B cell (primary cell): ENCODE data around the gene IFT20. TPM values are rescaled to one million over a fixed set of nuclear protein-coding genes. Genes with fewer than 3 reads are reported as not detected.
A peak's percentile ranks its signal among the peaks of the same experiment; 100 is the strongest.

ENCODE experiments used
- ATAC-seq: fragments of 200-7000 bp; cut with Tn5 transposase; one replicate; pipeline ENCODE4 v1.10.0; 2021; ENCODE audit warnings: low read depth, mild to moderate bottlenecking, moderate number of reproducible peaks, moderate library complexity
- CTCF ChIA-PET: fragments of 350-600 bp; sonication (Branson Sonifier 250); formaldehyde crosslinking; loops from one replicate; lab custom pipeline; 2021; ENCODE audit warnings: antibody characterized with exemption, inconsistent platforms; lab: Charles Lee
- POLR2A ChIA-PET: fragments of 350-600 bp; sonication (Branson Sonifier 250); formaldehyde crosslinking; loops from one replicate; lab custom pipeline; 2021; ENCODE audit warnings: antibody characterized with exemption; lab: Charles Lee
- DNase-seq: peaks from one replicate; pipeline ENCODE4 v3.0.0; 2013
- H2AFZ ChIP-seq: 2 replicates; pipeline ENCODE4 v1.6.1; 2012; ENCODE audit warnings: mild to moderate bottlenecking, low read depth, low read length; ENCODE audit not compliant: insufficient read depth, poor library complexity, severe bottlenecking
- H3K27ac ChIP-seq, 2 donors: 1 replicate in 1 of 2; 2 replicates in 1 of 2; pipeline ENCODE4 v1.5.1; 2012 to 2013; ENCODE audit warnings: low read length in 2 of 2, mild to moderate bottlenecking in 2 of 2, moderate library complexity in 1 of 2
- H3K27me3 ChIP-seq, 4 experiments: fragments of 200-600 bp in 1 of 4; sonication (generic) in 1 of 4; replicated peaks in 1 of 4; 1 replicate in 2 of 4; 2 replicates in 2 of 4; pipeline versions ENCODE4 v1.6.1 to v1.7.0; 2013 to 2016; ENCODE audit warnings: low read length in 3 of 4, mild to moderate bottlenecking in 2 of 4, mixed read lengths in 1 of 4, moderate library complexity in 1 of 4; ENCODE audit not compliant: insufficient read depth in 4 of 4, control insufficient read depth in 3 of 4; ENCODE audit errors: control extremely low read depth in 1 of 4
- H3K36me3 ChIP-seq, 2 experiments: replicated peaks in 1 of 2; 1 replicate in 1 of 2; 2 replicates in 1 of 2; pipeline versions ENCODE4 v1.6.1 to v1.7.1; 2013; ENCODE audit warnings: low read length in 1 of 2; ENCODE audit not compliant: insufficient read depth in 2 of 2, control insufficient read depth in 1 of 2; ENCODE audit errors: control extremely low read depth in 1 of 2, extremely low read depth in 1 of 2
- H3K4me1 ChIP-seq, 2 donors: fragments of 200-600 bp in 1 of 2; sonication (generic) in 1 of 2; 1 replicate in 1 of 2; 2 replicates in 1 of 2; pipeline versions ENCODE4 v1.5.1 to v1.6.1; 2013 to 2017; ENCODE audit warnings: low read length in 2 of 2; ENCODE audit not compliant: control insufficient read depth in 2 of 2, insufficient read depth in 2 of 2
- H3K4me2 ChIP-seq: replicated peaks from 2 replicates; pipeline ENCODE3; 2012; ENCODE audit warnings: mild to moderate bottlenecking, low read depth, low read length; ENCODE audit not compliant: poor library complexity, severe bottlenecking
- H3K4me3 ChIP-seq, 5 experiments: fragments of 200-600 bp in 1 of 5; sonication (generic) in 1 of 5; 1 replicate in 3 of 5; 2 replicates in 2 of 5; pipeline versions ENCODE4 v1.5.1 to v1.7.0; 2011 to 2016; ENCODE audit warnings: low read length in 4 of 5, mild to moderate bottlenecking in 4 of 5, low read depth in 2 of 5, control low read depth in 1 of 5, moderate library complexity in 1 of 5; ENCODE audit not compliant: insufficient read depth in 1 of 5; ENCODE audit errors: control extremely low read depth in 1 of 5, extremely low read depth in 1 of 5
- H3K79me2 ChIP-seq: fragments of 200-600 bp; sonication (generic); one replicate; pipeline ENCODE4 v1.6.0; 2016; ENCODE audit warnings: low read length; ENCODE audit not compliant: control insufficient read depth, insufficient read depth
- H3K9ac ChIP-seq: fragments of 200-600 bp; sonication (generic); 2 replicates; pipeline ENCODE4 v1.6.1; 2017; ENCODE audit warnings: mild to moderate bottlenecking, low read length, moderate library complexity
- H3K9me3 ChIP-seq, 3 donors: one replicate each; pipeline versions ENCODE4 v1.6.1 to v1.7.1; 2013; ENCODE audit warnings: low read length in 2 of 3; ENCODE audit not compliant: control insufficient read depth in 2 of 3, insufficient read depth in 1 of 3; ENCODE audit errors: control extremely low read depth in 1 of 3
- H4K20me1 ChIP-seq: 2 replicates; pipeline ENCODE4 v1.6.0; 2012; ENCODE audit warnings: mild to moderate bottlenecking, low read length; ENCODE audit not compliant: insufficient read depth, control insufficient read depth, poor library complexity, severe bottlenecking
- H3K27ac Mint-ChIP-seq: one replicate; pipeline ENCODE4 v1.8.0; 2021; ENCODE audit warnings: mixed read lengths
- H3K27me3 Mint-ChIP-seq: one replicate; pipeline ENCODE4 v1.8.0; 2021; ENCODE audit warnings: mixed read lengths
- H3K4me1 Mint-ChIP-seq: one replicate; pipeline ENCODE4 v1.8.0; 2021; ENCODE audit warnings: mixed read lengths
- H3K4me3 Mint-ChIP-seq: one replicate; pipeline ENCODE4 v1.8.0; 2021; ENCODE audit warnings: mixed read lengths
- H3K9me3 Mint-ChIP-seq: one replicate; pipeline ENCODE4 v1.8.0; 2022; ENCODE audit warnings: mixed read lengths; ENCODE audit not compliant: insufficient read depth
- EZH2 ChIP-seq: IDR thresholded peaks from 2 replicates; pipeline ENCODE4 v1.6.1; 2012; ENCODE audit warnings: borderline replicate concordance, low read depth, mild to moderate bottlenecking, moderate library complexity, low read length; ENCODE audit not compliant: insufficient read depth, poor library complexity, severe bottlenecking
- WGBS: methylation state at CpG from one replicate; pipeline ENCODE4 v1.1.5; 2013; ENCODE audit warnings: missing lambda C conversion rate; ENCODE audit not compliant: insufficient coverage; 5-methylcytosine and 5-hydroxymethylcytosine counted together
- intact Hi-C: fragments of 100-400 bp; cut with micrococcal nuclease; formaldehyde crosslinking; loops from one replicate; pipeline ENCODE4 v1.10.0; 2022
- polyA plus RNA-seq: library from polyadenylated mRNA; depleted of rRNA; stranded (reverse); fragments of >200 nt; gene quantifications from 2 replicates; pipeline ENCODE4 v1.2.3, GENCODE V29; 2012
- total RNA-seq, 2 donors: library from RNA; stranded (reverse); fragments of 120-200 nt in 1 of 2; gene quantifications; 1 replicate in 1 of 2; 2 replicates in 1 of 2; pipeline versions ENCODE4 v1.2.3 to v1.2.4, GENCODE V29; 2013 to 2022
- TF ChIP-seq, protein P1 (sequence below): fragments of 200-600 bp; IDR thresholded peaks from one replicate; pipeline ENCODE4 v1.8.0; 2022; ENCODE audit warnings: antibody characterized with exemption, mild to moderate bottlenecking

The IFT20 gene
- total and polyA plus RNA-seq, 2 donors (not counting 1 experiment from before 2014, with no cell fraction given): 35.9 to 52.6 TPM

- Histone ChIP-seq H3K4me3 (no peak overlapping the region), H3K27ac (no peak overlapping the region), H3K4me2 (no peak overlapping the region), H3K27me3 (peaks cover 0 to 22% (median 2%) of the 10 kb centered on the region in 4 experiments), H3K9me3 (peaks cover 0 to 1% (median 0%) of the 10 kb centered on the region in 3 donors), H4K20me1 (peaks cover 14% of the 10 kb centered on the region), H3K4me1 (peaks cover 11 to 14% of the 10 kb centered on the region in 2 donors), H2AFZ (no peak overlapping the region), H3K36me3 (no peaks in the 10 kb centered on the region), H3K9ac (no peak overlapping the region), H3K79me2 (peaks cover 16% of the 10 kb centered on the region)
- H3K4me1 Mint-ChIP-seq: peaks cover 21% of the 10 kb centered on the region
- H3K27me3 Mint-ChIP-seq: peaks cover 23% of the 10 kb centered on the region
- ChIA-PET POLR2A (interaction anchor here (0.6 to 0.7 kb wide), 2 partner anchors 11 to 29 kb away, joined by 7 to 8 read pairs; no protein-coding TSS in a partner anchor), CTCF (no interaction called here)
- WGBS: 69% methylated on average over 8 of the region's 10 CpGs
- no peak overlapping the region for H3K27ac Mint-ChIP-seq
- H3K4me3 Mint-ChIP-seq: peak overlapping the region; percentile 7
- intact Hi-C loops: no loop called here
- no peak for ATAC-seq
- no peaks in the 10 kb centered on the region for H3K9me3 Mint-ChIP-seq
- DNase-seq: no peak
- TF ChIP-seq EZH2: no peak
- TF ChIP-seq, protein P1, sequence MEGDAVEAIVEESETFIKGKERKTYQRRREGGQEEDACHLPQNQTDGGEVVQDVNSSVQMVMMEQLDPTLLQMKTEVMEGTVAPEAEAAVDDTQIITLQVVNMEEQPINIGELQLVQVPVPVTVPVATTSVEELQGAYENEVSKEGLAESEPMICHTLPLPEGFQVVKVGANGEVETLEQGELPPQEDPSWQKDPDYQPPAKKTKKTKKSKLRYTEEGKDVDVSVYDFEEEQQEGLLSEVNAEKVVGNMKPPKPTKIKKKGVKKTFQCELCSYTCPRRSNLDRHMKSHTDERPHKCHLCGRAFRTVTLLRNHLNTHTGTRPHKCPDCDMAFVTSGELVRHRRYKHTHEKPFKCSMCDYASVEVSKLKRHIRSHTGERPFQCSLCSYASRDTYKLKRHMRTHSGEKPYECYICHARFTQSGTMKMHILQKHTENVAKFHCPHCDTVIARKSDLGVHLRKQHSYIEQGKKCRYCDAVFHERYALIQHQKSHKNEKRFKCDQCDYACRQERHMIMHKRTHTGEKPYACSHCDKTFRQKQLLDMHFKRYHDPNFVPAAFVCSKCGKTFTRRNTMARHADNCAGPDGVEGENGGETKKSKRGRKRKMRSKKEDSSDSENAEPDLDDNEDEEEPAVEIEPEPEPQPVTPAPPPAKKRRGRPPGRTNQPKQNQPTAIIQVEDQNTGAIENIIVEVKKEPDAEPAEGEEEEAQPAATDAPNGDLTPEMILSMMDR: no peak
Observed at GRCh38 chr17:28379814-28380801, 44.8 kb upstream of the IFT20 start.

GRCh38 chr17:28372945-28373274 is 37.6 kb upstream of the IFT20 start:
- ChIA-PET CTCF (interaction anchor here (1.4 to 3.8 kb wide), 2 partner anchors 15 to 43 kb away, joined by 6 to 19 read pairs; partner anchors contain the start of gene POLDIP2), POLR2A (no interaction called here)
- H4K20me1 ChIP-seq: peaks cover 22% of the 10 kb centered on the region
- H3K4me2 ChIP-seq: peak overlapping the region; percentile 92
- Mint-ChIP-seq H3K27ac (peak overlapping the region; percentile 65), H3K27me3 (no peaks in the 10 kb centered on the region), H3K4me1 (peaks cover 22% of the 10 kb centered on the region), H3K9me3 (no peaks in the 10 kb centered on the region), H3K4me3 (peak overlapping the region; percentile 82)
- ATAC-seq: no peak
- no peaks in the 10 kb centered on the region for H3K9me3 ChIP-seq
- WGBS: 100% methylated on average over 4 of the region's 6 CpGs
- no peak overlapping the region for H2AFZ ChIP-seq
- peaks cover 0 to 3% of the 10 kb centered on the region in 2 experiments for H3K36me3 ChIP-seq
- TF ChIP-seq, protein P1: no peak
- no peak for TF ChIP-seq EZH2
- peaks cover 8% of the 10 kb centered on the region for H3K79me2 ChIP-seq
- peak overlapping the region in 2 of 5 experiments; percentile 74 to 81 for H3K4me3 ChIP-seq
- H3K9ac ChIP-seq: peak overlapping the region; percentile 71
- intact Hi-C loops: loop anchor here (5.0 kb wide), 1 partner anchor 34 kb away; the partner anchor contains the start of gene SLC46A1
- H3K27me3 ChIP-seq: no peaks in the 10 kb centered on the region
- DNase-seq: no peak
- H3K27ac ChIP-seq: no peak overlapping the region
- peaks cover 14 to 23% of the 10 kb centered on the region in 2 donors for H3K4me1 ChIP-seq
